GM18861 (cell line): ENCODE results near the gene SCN8A.

Source experiments
- ATAC-seq: cut with Tn5 transposase; IDR thresholded peaks from one replicate; pipeline ENCODE4 v1.9.1; 2021; ENCODE audit not compliant: unreplicated experiment

The SCN8A gene

GRCh38 chr12:51847643-51848325, 256.8 kb downstream of the SCN8A start:
- ATAC-seq = no peak

GRCh38 chr12:51848326-51848727, 257.3 kb downstream of the SCN8A start, which contains the start of gene FIGNL2:
TSS of gene FIGNL2 (minus strand) at chr12:51848718. CDS start at chr12:51822413, 26,305 bp downstream.
- ATAC-seq = no peak

DNA sequence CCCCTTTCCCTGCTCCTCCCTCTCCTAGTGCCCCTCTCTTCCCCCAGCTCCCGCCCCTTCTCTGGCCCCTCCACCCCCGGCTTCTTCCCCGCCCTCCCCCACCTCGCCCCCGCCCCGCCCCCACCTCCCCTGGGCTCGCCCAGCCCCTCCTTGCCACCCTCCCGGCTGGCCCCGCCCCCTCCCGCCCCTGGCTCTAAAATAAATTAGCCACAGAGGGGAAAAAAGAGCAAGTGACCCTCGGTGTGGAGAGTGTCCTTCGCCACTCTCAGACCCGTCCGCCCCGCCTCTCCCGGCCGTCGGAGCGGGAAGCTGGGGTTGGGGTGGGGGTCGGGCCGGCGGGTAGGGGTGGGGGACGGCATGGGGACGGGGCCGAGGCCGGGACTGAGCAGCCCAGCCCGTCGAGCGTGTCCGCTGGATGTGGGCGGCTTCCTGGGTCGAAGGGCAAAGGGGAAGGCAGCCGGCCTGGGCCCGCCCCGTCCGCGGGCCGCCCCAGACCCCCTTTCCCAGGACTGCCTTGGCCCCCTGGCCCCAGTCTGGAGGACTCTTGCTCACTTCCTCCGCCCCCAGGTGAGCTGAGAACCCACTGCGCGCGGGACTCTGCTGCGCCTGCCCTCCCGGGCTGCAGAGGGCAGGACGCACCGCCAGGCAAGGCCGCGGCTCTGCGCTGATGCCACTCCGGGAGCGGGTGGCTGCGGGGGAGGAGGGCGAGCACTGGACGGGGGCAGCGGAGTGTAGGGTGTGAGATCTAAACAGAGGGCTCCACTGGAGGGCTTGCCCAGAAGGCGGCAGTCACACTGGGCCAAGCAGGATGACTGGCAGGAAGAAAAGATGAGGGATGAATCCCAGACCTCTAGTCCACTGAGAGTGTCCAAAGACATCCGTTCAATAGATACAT, 258.1 kb downstream of the SCN8A start:
- ATAC-seq = no peak

GRCh38 chr12:51850081-51850964, 259.3 kb downstream of the SCN8A start:
- ATAC-seq = no peak

DNA sequence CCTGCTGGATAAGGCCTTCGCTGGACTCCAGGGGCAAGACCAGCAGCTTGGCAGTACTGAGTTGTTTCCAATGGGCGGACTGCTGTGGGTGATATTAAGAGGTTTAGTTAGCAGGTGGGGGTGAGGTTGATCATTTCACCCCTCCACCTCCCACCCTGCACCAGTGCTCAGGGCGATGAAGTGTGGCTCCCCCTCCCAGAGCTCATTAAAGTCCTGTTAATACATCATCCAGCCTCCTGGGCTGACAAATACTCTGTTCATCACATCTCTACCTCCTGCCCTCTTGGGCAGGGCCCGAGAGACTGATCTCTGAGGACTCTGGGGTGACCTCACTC, 259.9 kb downstream of the SCN8A start:
- ATAC-seq = no peak

GRCh38 chr12:51851413-51852124, 260.5 kb downstream of the SCN8A start:
- no peak for ATAC-seq

- ATAC-seq = no peak
These were observed 261.5 kb downstream of the SCN8A start for GRCh38 chr12:51852404-51853137.

GRCh38 chr12:51855586-51856428, 264.8 kb downstream of the SCN8A start:
- no peak for ATAC-seq

- no peak for ATAC-seq
These were observed 270.0 kb downstream of the SCN8A start for GRCh38 chr12:51860986-51861385.
